GM12878 (cell line): ENCODE data around the gene CD300H. TPM values are rescaled to one million over a fixed set of nuclear protein-coding genes. Genes with fewer than 3 reads are reported as not detected.

Source experiments
- ATAC-seq: fragments of 200-7000 bp; cut with Tn5 transposase; 3 replicates; pipeline ENCODE4 v1.9.1; 2020; ENCODE audit warnings: mild to moderate bottlenecking, moderate library complexity
- BruUV-seq: library from RNA; stranded (reverse); fragments of 400-500 nt; replicated peaks from 2 replicates; lab custom pipeline; 2021; lab: Mats Ljungman, UMichigan
- CTCF ChIA-PET: fragments of 300-600 bp; sonication (Branson Sonifier 250); formaldehyde crosslinking; extraction: SDS; loops from one replicate; lab custom pipeline; 2021; ENCODE audit warnings: inconsistent platforms; lab: Yijun Ruan, JAX
- POLR2A ChIA-PET: fragments of 350-600 bp; formaldehyde crosslinking; extraction: SDS; loops from one replicate; lab custom pipeline; 2021; ENCODE audit warnings: inconsistent platforms; lab: Charles Lee
- RAD21 ChIA-PET: fragments of 300-600 bp; sonication (Branson Sonifier 250); formaldehyde crosslinking; loops from one replicate; lab custom pipeline; 2023; ENCODE audit warnings: antibody characterized with exemption; ENCODE audit not compliant: unreplicated experiment; lab: Charles Lee
- SMC1A ChIA-PET: fragments of 300-600 bp; sonication (Branson Sonifier 250); formaldehyde crosslinking; loops from one replicate; lab custom pipeline; 2023; ENCODE audit not compliant: unreplicated experiment, uncharacterized antibody; lab: Charles Lee
- DNase-seq: peaks from one replicate; pipeline ENCODE4 v3.0.0-alpha.2; 2011; ENCODE audit warnings: low read depth, low spot score
- FAIRE-seq: peaks from 3 replicates; lab custom pipeline; 2011; peaks lifted over from hg19 to GRCh38; lab: Jason Lieb, UNC
- H2AFZ ChIP-seq: 2 replicates; pipeline ENCODE4 v1.6.0; 2011; ENCODE audit warnings: low read depth, low read length, control low read depth; ENCODE audit not compliant: control insufficient read depth
- H3K27ac ChIP-seq: 2 replicates; pipeline ENCODE4 v1.5.1; 2011; ENCODE audit warnings: control low read depth; ENCODE audit not compliant: control insufficient read depth, insufficient read depth
- H3K27me3 ChIP-seq, 2 experiments: replicated peaks in 1 of 2; 2 replicates each; pipeline versions ENCODE4 v1.6.0 to v1.6.1; 2011; ENCODE audit warnings: low read length in 1 of 2; ENCODE audit not compliant: control insufficient read depth in 2 of 2, insufficient read depth in 2 of 2
- H3K36me3 ChIP-seq, 2 experiments: 2 replicates each; pipeline ENCODE4 v1.5.1; 2011; ENCODE audit warnings: low read length in 1 of 2; ENCODE audit not compliant: control insufficient read depth in 2 of 2, insufficient read depth in 2 of 2
- H3K4me1 ChIP-seq: 2 replicates; pipeline ENCODE4 v1.6.1; 2011; ENCODE audit warnings: mild to moderate bottlenecking, low read length, moderate library complexity, mixed read lengths; ENCODE audit not compliant: control insufficient read depth, insufficient read depth
- H3K4me2 ChIP-seq: 2 replicates; pipeline ENCODE4 v1.6.0; 2011; ENCODE audit warnings: control low read depth; ENCODE audit not compliant: control insufficient read depth, insufficient read depth
- H3K4me3 ChIP-seq: fragments of 200-600 bp; sonication (generic); 2 replicates; pipeline ENCODE4 v1.5.1; 2016
- H3K79me2 ChIP-seq: 2 replicates; pipeline ENCODE4 v1.6.0; 2011; ENCODE audit warnings: low read length; ENCODE audit not compliant: control insufficient read depth, insufficient read depth
- H3K9ac ChIP-seq: 2 replicates; pipeline ENCODE4 v1.8.0; 2011; ENCODE audit warnings: low read length, control low read depth, mixed read lengths; ENCODE audit not compliant: control insufficient read depth, insufficient read depth
- H3K9me3 ChIP-seq: replicated peaks from 3 replicates; pipeline ENCODE4 v1.5.1; 2011; ENCODE audit warnings: mild to moderate bottlenecking, low read length; ENCODE audit not compliant: control insufficient read depth, insufficient read depth
- H4K20me1 ChIP-seq: 2 replicates; pipeline ENCODE4 v1.6.0; 2011; ENCODE audit not compliant: control insufficient read depth, insufficient read depth
- DPF2 ChIP-seq: fragments of 450-650 bp; IDR thresholded peaks from 2 replicates; pipeline ENCODE4 v1.6.1; 2017; ENCODE audit warnings: mild to moderate bottlenecking
- E2F4 ChIP-seq: IDR thresholded peaks from 2 replicates; pipeline ENCODE4 v1.6.1; 2012; ENCODE audit warnings: low read depth, low read length, improper control_type of control experiment
- FOS ChIP-seq: IDR thresholded peaks from 3 replicates; pipeline ENCODE4 v1.6.1; 2011; ENCODE audit warnings: borderline replicate concordance; ENCODE audit not compliant: insufficient read length; ENCODE audit errors: extremely low read depth
- FOXK2 ChIP-seq: fragments of 450-650 bp; IDR thresholded peaks from 2 replicates; pipeline ENCODE4 v1.6.1; 2017; ENCODE audit warnings: mild to moderate bottlenecking, moderate library complexity
- MTA3 ChIP-seq: IDR thresholded peaks from 2 replicates; pipeline ENCODE4 v1.6.1; 2012; ENCODE audit warnings: low read length, inconsistent platforms, borderline replicate concordance
- NBN ChIP-seq: fragments of 450-650 bp; IDR thresholded peaks from 2 replicates; pipeline ENCODE4 v1.6.1; 2016
- NR2C2 ChIP-seq: IDR thresholded peaks from 2 replicates; pipeline ENCODE4 v1.6.1; 2011; ENCODE audit warnings: borderline replicate concordance, low read depth; ENCODE audit not compliant: control insufficient read depth, insufficient read length
- POLR2AphosphoS2 ChIP-seq: IDR thresholded peaks from 2 replicates; pipeline ENCODE4 v1.6.1; 2011; ENCODE audit warnings: low read depth, mild to moderate bottlenecking, low read length, improper control_type of control experiment, moderate library complexity
- TBL1XR1 ChIP-seq: IDR thresholded peaks from 2 replicates; pipeline ENCODE4 v1.6.1; 2012; ENCODE audit warnings: low read depth, low read length, improper control_type of control experiment
- TCF7 ChIP-seq: IDR thresholded peaks from 2 replicates; pipeline ENCODE4 v1.6.1; 2014; ENCODE audit warnings: antibody characterized with exemption, borderline replicate concordance
- ZNF207 ChIP-seq: fragments of 450-650 bp; IDR thresholded peaks from 2 replicates; pipeline ENCODE4 v1.6.1; 2014; ENCODE audit warnings: antibody characterized with exemption, mild to moderate bottlenecking, borderline replicate concordance
- WGBS: methylation state at CpG from one replicate; pipeline ENCODE4 v1.1.6; 2016; ENCODE audit warnings: low lambda C conversion rate; ENCODE audit not compliant: insufficient replicate concordance, insufficient coverage; ENCODE audit errors: missing lambda C conversion rate; 5-methylcytosine and 5-hydroxymethylcytosine counted together
- in situ Hi-C: fragments of 300-500 bp; cut with MboI; formaldehyde crosslinking; loops from 9 replicates; pipeline ENCODE4 v1.14.3; 2018; ENCODE audit warnings: mixed read lengths
- intact Hi-C: fragments of 100-400 bp; cut with micrococcal nuclease; formaldehyde crosslinking; loops from one replicate; pipeline ENCODE4 v1.14.2; 2022; ENCODE audit not compliant: unreplicated experiment
- polyA plus RNA-seq, 11 experiments: library from polyadenylated mRNA; depleted of rRNA in 4 of 11; unstranded in 6 of 11; stranded (reverse) in 5 of 11; fragments of >200 nt; fragmentation: Nextera tagmentation in 4 of 11; fragmentation: Illumina TruSeq in 1 of 11; extraction: Ambion mirVana in 4 of 11; extraction: Trizol in 1 of 11; gene quantifications; 1 replicate in 1 of 11; 2 replicates in 10 of 11; pipeline versions ENCODE4 v1.2.1 to v1.2.3, GENCODE V29; 2011 to 2016; ENCODE audit warnings: inconsistent platforms in 2 of 11, missing spikeins in 2 of 11, low read depth in 1 of 11
- total RNA-seq, 4 experiments: library from RNA; depleted of rRNA in 3 of 4; stranded (reverse); fragments of >200 nt in 3 of 4; fragmentation: Illumina TruSeq in 1 of 4; extraction: Trizol in 1 of 4; gene quantifications; 2 replicates each; pipeline versions ENCODE4 v1.2.1 to v1.2.3, GENCODE V29; 2013 to 2021
- TF ChIP-seq, protein P1 (sequence below), 3 experiments: IDR thresholded peaks in 2 of 3; conservative IDR thresholded peaks in 1 of 3; 2 replicates each; pipeline ENCODE4 v1.5.1; 2011; ENCODE audit warnings: low read depth in 3 of 3, low read length in 3 of 3, mild to moderate bottlenecking in 3 of 3, control low read depth in 2 of 3, moderate library complexity in 2 of 3, inconsistent platforms in 1 of 3, mixed read lengths in 1 of 3; ENCODE audit not compliant: control insufficient read depth in 2 of 3, insufficient read depth in 1 of 3; ENCODE audit errors: extremely low read depth in 1 of 3

Gene CD300H
- total and polyA plus RNA-seq, 10 of the 15 experiments (the other 5 are each of a cell fraction or from before 2014, with no cell fraction given), result not detected

GRCh38 chr17:74616696-74617095, 49.4 kb upstream of the CD300H start (continued):
- TF ChIP-seq, protein P1, sequence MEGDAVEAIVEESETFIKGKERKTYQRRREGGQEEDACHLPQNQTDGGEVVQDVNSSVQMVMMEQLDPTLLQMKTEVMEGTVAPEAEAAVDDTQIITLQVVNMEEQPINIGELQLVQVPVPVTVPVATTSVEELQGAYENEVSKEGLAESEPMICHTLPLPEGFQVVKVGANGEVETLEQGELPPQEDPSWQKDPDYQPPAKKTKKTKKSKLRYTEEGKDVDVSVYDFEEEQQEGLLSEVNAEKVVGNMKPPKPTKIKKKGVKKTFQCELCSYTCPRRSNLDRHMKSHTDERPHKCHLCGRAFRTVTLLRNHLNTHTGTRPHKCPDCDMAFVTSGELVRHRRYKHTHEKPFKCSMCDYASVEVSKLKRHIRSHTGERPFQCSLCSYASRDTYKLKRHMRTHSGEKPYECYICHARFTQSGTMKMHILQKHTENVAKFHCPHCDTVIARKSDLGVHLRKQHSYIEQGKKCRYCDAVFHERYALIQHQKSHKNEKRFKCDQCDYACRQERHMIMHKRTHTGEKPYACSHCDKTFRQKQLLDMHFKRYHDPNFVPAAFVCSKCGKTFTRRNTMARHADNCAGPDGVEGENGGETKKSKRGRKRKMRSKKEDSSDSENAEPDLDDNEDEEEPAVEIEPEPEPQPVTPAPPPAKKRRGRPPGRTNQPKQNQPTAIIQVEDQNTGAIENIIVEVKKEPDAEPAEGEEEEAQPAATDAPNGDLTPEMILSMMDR (IDR thresholded peaks at IDR 0.05 in 2 of 3, conservative IDR thresholded peaks at IDR 0.05 in 1 of 3; ENCODE audit: control insufficient read depth in 2 of 3, extremely low read depth in 1 of 3, insufficient read depth in 1 of 3, low read depth in 3 of 3, low read length in 3 of 3), result no peak
- TF ChIP-seq FOS (no peak), TBL1XR1 (no peak), POLR2AphosphoS2 (no peak)

- no peaks in the 10 kb centered on the region for H3K36me3 ChIP-seq
- no peaks in the 10 kb centered on the region; the same call in 1 of the 2 replicates for H4K20me1 ChIP-seq
- no peak for TF ChIP-seq ZNF207
- no peak for TF ChIP-seq NBN
- TF ChIP-seq FOXK2, result no peak
- TF ChIP-seq NR2C2, result no peak
- TF ChIP-seq E2F4, result no peak
- no peak for TF ChIP-seq DPF2
- no peak for TF ChIP-seq MTA3
- TF ChIP-seq TCF7, result no peak
- H3K79me2 ChIP-seq, result no peaks in the 10 kb centered on the region
- FAIRE-seq (no peak), ATAC-seq (no peak), DNase-seq (no peak)
- ChIA-PET CTCF (interaction anchor here (1.1 to 1.6 kb wide), 3 partner anchors 27 to 45 kb away, joined by 3 to 5 read pairs (median 5); partner anchors contain the start of gene CD300H), RAD21 (interaction anchor here (0.6 to 1.5 kb wide), 3 partner anchors 8 to 23 kb away, joined by 3 to 4 read pairs (median 3); partner anchors contain the start of gene CD300LD), POLR2A (no interaction called here), SMC1A (interaction anchor here (0.6 to 2.5 kb wide), 7 partner anchors 9 to 96 kb away, joined by 3 to 9 read pairs (median 4); no protein-coding TSS in a partner anchor)
- no peak overlapping the region for H3K4me2 ChIP-seq
- no peak overlapping the region for H3K4me3 ChIP-seq
- peaks cover 3% of the 10 kb centered on the region in 2 experiments; a peak in 1 of 4 replicates for H3K27me3 ChIP-seq
- no peak overlapping the region for H2AFZ ChIP-seq
- H3K9me3 ChIP-seq, result no peaks in the 10 kb centered on the region; the same call in 2 of the 3 replicates
- H3K9ac ChIP-seq, result no peak overlapping the region
- no peak overlapping the region for H3K27ac ChIP-seq
- no TSS peak for BruUV-seq
- WGBS, result 70% methylated on average over 4 of the region's 6 CpGs
- in situ Hi-C loops, result no loop called here
- intact Hi-C loops, result no loop called here
- H3K4me1 ChIP-seq, result peaks cover 8% of the 10 kb centered on the region
Observed at GRCh38 chr17:74612046-74612445, 44.7 kb upstream of the CD300H start.
